Fibroblast of pulmonary artery (primary cell): ENCODE measurements around the gene HPRT1.

Source experiments
- DNase-seq: peaks from one replicate; pipeline ENCODE4 v3.0.0-alpha.2; 2010; ENCODE audit warnings: low read depth
- H3K4me3 ChIP-seq: replicated peaks from 2 replicates; pipeline ENCODE4 v1.5.1; 2011; ENCODE audit warnings: low read depth, mild to moderate bottlenecking, control low read depth, low read length, moderate library complexity
- CTCF ChIP-seq: IDR thresholded peaks from 2 replicates; pipeline ENCODE4 v1.5.1; 2011; ENCODE audit warnings: mild to moderate bottlenecking, control low read depth, low read length, inconsistent platforms; ENCODE audit errors: missing control alignments

The HPRT1 gene

GRCh38 chrX:134525086-134525792, 65.3 kb downstream of the HPRT1 start:
- no peak for DNase-seq
- no peak overlapping the region for H3K4me3 ChIP-seq
- no peak for TF ChIP-seq CTCF

- no peak for TF ChIP-seq CTCF
Observed at GRCh38 chrX:134526399-134526798, 66.4 kb downstream of the HPRT1 start.

GRCh38 chrX:134528960-134529359, 69.0 kb downstream of the HPRT1 start:
- no peak for DNase-seq

More at GRCh38 chrX:134526399-134526798, 66.4 kb downstream of the HPRT1 start:
- no peak overlapping the region for H3K4me3 ChIP-seq
- DNase-seq, result no peak

GRCh38 chrX:134529481-134529880, 69.5 kb downstream of the HPRT1 start:
- no peak for TF ChIP-seq CTCF
- H3K4me3 ChIP-seq, result no peak overlapping the region
- no peak for DNase-seq

More at GRCh38 chrX:134528960-134529359, 69.0 kb downstream of the HPRT1 start:
- TF ChIP-seq CTCF, result no peak
- no peak overlapping the region for H3K4me3 ChIP-seq

GRCh38 chrX:134530845-134531244, 70.9 kb downstream of the HPRT1 start:
- no peak for TF ChIP-seq CTCF
- no peak for DNase-seq
- no peak overlapping the region for H3K4me3 ChIP-seq

- no peak for TF ChIP-seq CTCF
- no peak overlapping the region for H3K4me3 ChIP-seq
- DNase-seq, result no peak
Observed at GRCh38 chrX:134533352-134533751, 73.4 kb downstream of the HPRT1 start.

- TF ChIP-seq CTCF, result no peak
- H3K4me3 ChIP-seq, result no peak overlapping the region
- DNase-seq, result peak; percentile 58
Observed at GRCh38 chrX:134533952-134534351, 74.0 kb downstream of the HPRT1 start.
